PFSK-1 (cell line): Measurements from ENCODE around the gene ACACA.

ENCODE experiments used
- FOXP2 ChIP-seq: optimal IDR thresholded peaks from 2 replicates; pipeline ENCODE3; 2011; ENCODE audit warnings: borderline replicate concordance, control low read depth, inconsistent platforms; ENCODE audit not compliant: insufficient read depth; ENCODE audit errors: extremely low read length, extremely low read depth
- POLR2AphosphoS5 ChIP-seq: IDR thresholded peaks from 2 replicates; pipeline ENCODE4 v1.6.1; 2012; ENCODE audit warnings: low read depth, mild to moderate bottlenecking, control low read depth, low read length, moderate library complexity
- REST ChIP-seq, 2 experiments: IDR thresholded peaks; 2 replicates each; pipeline versions ENCODE4 v1.6.1 to v1.8.0; 2011 to 2012; ENCODE audit warnings: low read depth in 2 of 2, low read length in 2 of 2, control low read depth in 1 of 2, inconsistent platforms in 1 of 2, mild to moderate bottlenecking in 1 of 2, moderate library complexity in 1 of 2; ENCODE audit not compliant: insufficient read depth in 1 of 2
- SIN3A ChIP-seq: IDR thresholded peaks from 2 replicates; pipeline ENCODE4 v1.6.1; 2012; ENCODE audit warnings: mild to moderate bottlenecking, low read length, moderate library complexity, borderline replicate concordance; ENCODE audit not compliant: insufficient read depth
- TAF1 ChIP-seq: IDR thresholded peaks from 2 replicates; pipeline ENCODE4 v1.6.1; 2012; ENCODE audit warnings: low read length, control low read depth, borderline replicate concordance; ENCODE audit not compliant: insufficient read depth

Gene ACACA

GRCh38 chr17:37391146-37391545 lies 15.5 kb downstream of the ACACA start:
- TF ChIP-seq SIN3A (no peak), REST (IDR thresholded peaks at IDR 0.05; ENCODE audit: insufficient read depth in 1 of 2, low read depth in 2 of 2, low read length in 2 of 2) (no peak), POLR2AphosphoS5 (no peak), TAF1 (no peak), FOXP2 (no peak)

- TF ChIP-seq SIN3A, result no peak
Measured at GRCh38 chr17:37389160-37389559, 17.5 kb downstream of the ACACA start.

DNA sequence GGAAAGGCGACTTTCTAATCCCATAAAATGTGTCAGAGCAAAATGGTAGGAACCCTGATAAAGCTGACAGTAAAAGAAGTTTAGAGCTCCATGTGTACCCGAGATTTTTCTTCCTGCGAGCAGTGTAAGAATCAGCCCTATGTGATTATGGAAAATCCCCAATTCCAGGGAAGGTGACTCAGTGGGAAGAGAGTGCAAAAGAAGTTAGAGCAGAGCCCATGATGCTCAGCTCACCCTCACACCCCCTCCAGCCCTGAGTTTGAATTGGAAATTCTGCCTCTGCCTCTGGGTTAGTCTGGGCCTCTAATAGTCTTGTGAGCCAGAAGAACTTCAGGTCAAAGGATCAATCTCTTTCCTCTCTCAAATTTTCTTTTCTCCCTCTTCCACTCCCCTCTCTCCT lies 18.4 kb downstream of the ACACA start:
- TF ChIP-seq REST (IDR thresholded peaks at IDR 0.05; ENCODE audit: insufficient read depth in 1 of 2, low read depth in 2 of 2, low read length in 2 of 2), result no peak
- TF ChIP-seq TAF1, result no peak
- no peak for TF ChIP-seq SIN3A
- TF ChIP-seq FOXP2, result no peak
- TF ChIP-seq POLR2AphosphoS5, result no peak

- TF ChIP-seq TAF1 (no peak), SIN3A (no peak), REST (IDR thresholded peaks at IDR 0.05; ENCODE audit: insufficient read depth in 1 of 2, low read depth in 2 of 2, low read length in 2 of 2) (no peak), FOXP2 (no peak), POLR2AphosphoS5 (no peak)
Measured at GRCh38 chr17:37386462-37386861, 20.2 kb downstream of the ACACA start.

GRCh38 chr17:37385474-37385990 lies 21.1 kb downstream of the ACACA start:
- no peak for TF ChIP-seq POLR2AphosphoS5
- no peak for TF ChIP-seq FOXP2
- no peak for TF ChIP-seq SIN3A
- TF ChIP-seq REST (IDR thresholded peaks at IDR 0.05; ENCODE audit: insufficient read depth in 1 of 2, low read depth in 2 of 2, low read length in 2 of 2), result no peak
- no peak for TF ChIP-seq TAF1
